MM.1S (cell line): ENCODE results near the gene AP2M1.

Experiments
- CTCF ChIP-seq: fragments of 300-600 bp; sonication (generic); IDR thresholded peaks from 2 replicates; pipeline ENCODE4 v1.5.1; 2016; ENCODE audit warnings: antibody characterized with exemption, low read length, mixed read lengths
- EZH2 ChIP-seq: fragments of 300-600 bp; sonication (generic); optimal IDR thresholded peaks from 2 replicates; pipeline ENCODE3; 2017; ENCODE audit warnings: low read depth, mild to moderate bottlenecking, antibody characterized with exemption, low read length, mixed read lengths
- EZH2phosphoT487 ChIP-seq: fragments of 300-600 bp; sonication (generic); IDR thresholded peaks from 2 replicates; pipeline ENCODE4 v1.6.1; 2018; ENCODE audit warnings: antibody characterized with exemption, low read length

- TF ChIP-seq CTCF (no peak), EZH2phosphoT487 (no peak), EZH2 (no peak)
These were observed 1.3 kb downstream of the AP2M1 start for GRCh38 chr3:184175981-184176376.
